GM19351 (cell line): ENCODE data around the gene BCL3.
"Not testable (repeated sequence)": the region's sequence is repeated elsewhere in the genome, so short reads cannot be mapped to it uniquely, and the experiment has no call there.

Source experiments
- ATAC-seq: cut with Tn5 transposase; IDR thresholded peaks from one replicate; pipeline ENCODE4 v1.9.1; 2021; ENCODE audit warnings: mild to moderate bottlenecking, moderate library complexity; ENCODE audit not compliant: unreplicated experiment

The BCL3 gene

GRCh38 chr19:44748426-44749254 lies at the start of gene BCL3:
TSS of gene BCL3 (plus strand) at chr19:44748708. CDS start at chr19:44748791, 83 bp downstream.
- no peak for ATAC-seq

- no peak for ATAC-seq
These were observed 48.0 kb upstream of the BCL3 start for GRCh38 chr19:44700547-44700946.

GRCh38 chr19:44701228-44701627 lies 47.3 kb upstream of the BCL3 start:
- no peak for ATAC-seq

GRCh38 chr19:44702551-44703176 lies 45.8 kb upstream of the BCL3 start:
- ATAC-seq = no peak

- ATAC-seq = no peak
These were observed 45.0 kb upstream of the BCL3 start for GRCh38 chr19:44703336-44704078.

GRCh38 chr19:44704982-44705381 lies 43.5 kb upstream of the BCL3 start:
- ATAC-seq = no peak

GRCh38 chr19:44705502-44706010 lies 43.0 kb upstream of the BCL3 start:
- ATAC-seq = no peak

- ATAC-seq = no peak
These were observed 41.8 kb upstream of the BCL3 start for GRCh38 chr19:44706506-44707236.

- no peak for ATAC-seq
These were observed 40.7 kb upstream of the BCL3 start for GRCh38 chr19:44707794-44708193.

GRCh38 chr19:44708940-44709339 lies 39.6 kb upstream of the BCL3 start:
- ATAC-seq = no peak

- ATAC-seq = not testable (repeated sequence)
These were observed 38.9 kb upstream of the BCL3 start for GRCh38 chr19:44709434-44710266.

- no peak for ATAC-seq
These were observed 38.0 kb upstream of the BCL3 start for GRCh38 chr19:44710483-44710882.

- no peak for ATAC-seq
These were observed 35.5 kb upstream of the BCL3 start for GRCh38 chr19:44712864-44713515.

GRCh38 chr19:44714597-44715169 lies 33.8 kb upstream of the BCL3 start:
- ATAC-seq = no peak

GRCh38 chr19:44717603-44718002 lies 30.9 kb upstream of the BCL3 start:
- ATAC-seq = no peak

GRCh38 chr19:44718441-44719261 lies 29.9 kb upstream of the BCL3 start:
- no peak for ATAC-seq

GRCh38 chr19:44719262-44719701 lies 29.2 kb upstream of the BCL3 start:
- ATAC-seq = no peak

- not testable (repeated sequence) for ATAC-seq
These were observed 28.1 kb upstream of the BCL3 start for GRCh38 chr19:44720396-44720795.
